SK-N-SH treated with all-trans-retinoic acid at 6 μM for 48 hours (cell line): ENCODE data around the gene KLHL20.

Experiments
- ATAC-seq: fragments of 200-7000 bp; cut with Tn5 transposase; 3 replicates; pipeline ENCODE4 v1.9.1; 2020; ENCODE audit warnings: mild to moderate bottlenecking, moderate library complexity
- ARNTL ChIP-seq: fragments of 450-650 bp; formaldehyde crosslinking; IDR thresholded peaks from 2 replicates; pipeline ENCODE4 v1.5.0; 2020; ENCODE audit warnings: low read depth, mild to moderate bottlenecking, moderate library complexity, borderline replicate concordance
- BACH2 ChIP-seq: fragments of 250-450 bp; sonication (Bioruptor Pico); IDR thresholded peaks from 2 replicates; pipeline ENCODE4 v1.9.0; 2021; ENCODE audit warnings: mild to moderate bottlenecking, borderline replicate concordance
- CSDC2 ChIP-seq: fragments of 250-450 bp; sonication (Bioruptor Pico); IDR thresholded peaks from 2 replicates; pipeline ENCODE4 v1.5.0; 2020; ENCODE audit warnings: mild to moderate bottlenecking, moderate library complexity
- RARB ChIP-seq: fragments of 250-450 bp; sonication (Bioruptor Pico); IDR thresholded peaks from 2 replicates; pipeline ENCODE4 v1.8.0; 2021; ENCODE audit warnings: mild to moderate bottlenecking, moderate library complexity
- SNAI2 ChIP-seq: fragments of 250-450 bp; sonication (Bioruptor Pico); IDR thresholded peaks from 2 replicates; pipeline ENCODE4 v1.5.0; 2020; ENCODE audit warnings: mild to moderate bottlenecking, moderate library complexity
- TOX ChIP-seq: fragments of 250-450 bp; sonication (Bioruptor Pico); IDR thresholded peaks from 2 replicates; pipeline ENCODE4 v1.8.0; 2021; ENCODE audit warnings: mild to moderate bottlenecking, moderate library complexity, borderline replicate concordance
- ZFP3 ChIP-seq: fragments of 250-450 bp; sonication (Bioruptor Pico); IDR thresholded peaks from 2 replicates; pipeline ENCODE4 v1.5.0; 2020; ENCODE audit warnings: mild to moderate bottlenecking, moderate library complexity
- ZFP30 ChIP-seq: fragments of 450-650 bp; formaldehyde crosslinking; IDR thresholded peaks from 2 replicates; pipeline ENCODE4 v1.5.0; 2022; ENCODE audit warnings: mild to moderate bottlenecking, moderate library complexity
- ZNF8 ChIP-seq: fragments of 450-650 bp; formaldehyde crosslinking; IDR thresholded peaks from 2 replicates; pipeline ENCODE4 v1.5.0; 2020; ENCODE audit warnings: mild to moderate bottlenecking, moderate library complexity
- TF ChIP-seq, protein P1 (sequence below): fragments of 250-450 bp; sonication (Bioruptor Pico); IDR thresholded peaks from 2 replicates; pipeline ENCODE4 v1.5.1; 2021; ENCODE audit warnings: mild to moderate bottlenecking, moderate library complexity
- TF ChIP-seq, protein P2 (sequence below): fragments of 250-450 bp; sonication (Bioruptor Pico); IDR thresholded peaks from 2 replicates; pipeline ENCODE4 v1.8.0; 2021; ENCODE audit warnings: low read depth, mild to moderate bottlenecking, moderate library complexity, borderline replicate concordance
- TF ChIP-seq, protein P3 (sequence below): fragments of 250-450 bp; sonication (Bioruptor Pico); IDR thresholded peaks from 2 replicates; pipeline ENCODE4 v1.8.0; 2020; ENCODE audit warnings: mild to moderate bottlenecking, moderate library complexity, borderline replicate concordance

The KLHL20 gene

GRCh38 chr1:173827611-173828010 lies 112.8 kb downstream of the KLHL20 start (continued):
- TF ChIP-seq, protein P1, sequence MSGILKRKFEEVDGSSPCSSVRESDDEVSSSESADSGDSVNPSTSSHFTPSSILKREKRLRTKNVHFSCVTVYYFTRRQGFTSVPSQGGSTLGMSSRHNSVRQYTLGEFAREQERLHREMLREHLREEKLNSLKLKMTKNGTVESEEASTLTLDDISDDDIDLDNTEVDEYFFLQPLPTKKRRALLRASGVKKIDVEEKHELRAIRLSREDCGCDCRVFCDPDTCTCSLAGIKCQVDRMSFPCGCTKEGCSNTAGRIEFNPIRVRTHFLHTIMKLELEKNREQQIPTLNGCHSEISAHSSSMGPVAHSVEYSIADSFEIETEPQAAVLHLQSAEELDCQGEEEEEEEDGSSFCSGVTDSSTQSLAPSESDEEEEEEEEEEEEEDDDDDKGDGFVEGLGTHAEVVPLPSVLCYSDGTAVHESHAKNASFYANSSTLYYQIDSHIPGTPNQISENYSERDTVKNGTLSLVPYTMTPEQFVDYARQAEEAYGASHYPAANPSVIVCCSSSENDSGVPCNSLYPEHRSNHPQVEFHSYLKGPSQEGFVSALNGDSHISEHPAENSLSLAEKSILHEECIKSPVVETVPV (CRISPR knock-in tag) = no peak
- TF ChIP-seq ZFP30 (CRISPR knock-in tag) (no peak), ARNTL (CRISPR knock-in tag) (no peak), ZNF8 (no peak), ZFP3 (CRISPR knock-in tag) (no peak)
- TF ChIP-seq, all 23 proteins: peak for 0

DNA sequence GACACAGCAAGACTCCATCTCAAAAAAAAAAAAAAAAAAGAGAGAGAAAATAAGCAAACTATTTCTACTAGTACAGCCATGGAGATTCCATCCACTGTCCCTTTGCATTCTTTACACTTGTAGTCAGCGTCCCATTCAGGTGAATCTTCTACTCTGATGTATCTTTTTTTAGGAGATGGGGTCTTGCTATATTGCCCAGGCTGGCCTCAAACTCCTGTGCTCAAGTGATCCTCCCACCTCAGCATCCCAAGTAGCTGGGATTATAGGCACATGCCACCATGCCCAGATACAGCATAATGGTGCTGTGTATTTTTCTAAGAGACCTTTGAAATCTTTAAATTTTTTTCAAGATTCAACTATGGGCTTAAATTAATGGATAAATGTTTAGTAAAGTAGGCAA lies 118.0 kb downstream of the KLHL20 start:
- TF ChIP-seq, protein P2, sequence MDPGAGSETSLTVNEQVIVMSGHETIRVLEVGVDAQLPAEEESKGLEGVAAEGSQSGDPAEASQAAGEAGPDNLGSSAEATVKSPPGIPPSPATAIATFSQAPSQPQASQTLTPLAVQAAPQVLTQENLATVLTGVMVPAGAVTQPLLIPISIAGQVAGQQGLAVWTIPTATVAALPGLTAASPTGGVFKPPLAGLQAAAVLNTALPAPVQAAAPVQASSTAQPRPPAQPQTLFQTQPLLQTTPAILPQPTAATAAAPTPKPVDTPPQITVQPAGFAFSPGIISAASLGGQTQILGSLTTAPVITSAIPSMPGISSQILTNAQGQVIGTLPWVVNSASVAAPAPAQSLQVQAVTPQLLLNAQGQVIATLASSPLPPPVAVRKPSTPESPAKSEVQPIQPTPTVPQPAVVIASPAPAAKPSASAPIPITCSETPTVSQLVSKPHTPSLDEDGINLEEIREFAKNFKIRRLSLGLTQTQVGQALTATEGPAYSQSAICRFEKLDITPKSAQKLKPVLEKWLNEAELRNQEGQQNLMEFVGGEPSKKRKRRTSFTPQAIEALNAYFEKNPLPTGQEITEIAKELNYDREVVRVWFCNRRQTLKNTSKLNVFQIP (CRISPR knock-in tag) = no peak
- TF ChIP-seq, protein P3, sequence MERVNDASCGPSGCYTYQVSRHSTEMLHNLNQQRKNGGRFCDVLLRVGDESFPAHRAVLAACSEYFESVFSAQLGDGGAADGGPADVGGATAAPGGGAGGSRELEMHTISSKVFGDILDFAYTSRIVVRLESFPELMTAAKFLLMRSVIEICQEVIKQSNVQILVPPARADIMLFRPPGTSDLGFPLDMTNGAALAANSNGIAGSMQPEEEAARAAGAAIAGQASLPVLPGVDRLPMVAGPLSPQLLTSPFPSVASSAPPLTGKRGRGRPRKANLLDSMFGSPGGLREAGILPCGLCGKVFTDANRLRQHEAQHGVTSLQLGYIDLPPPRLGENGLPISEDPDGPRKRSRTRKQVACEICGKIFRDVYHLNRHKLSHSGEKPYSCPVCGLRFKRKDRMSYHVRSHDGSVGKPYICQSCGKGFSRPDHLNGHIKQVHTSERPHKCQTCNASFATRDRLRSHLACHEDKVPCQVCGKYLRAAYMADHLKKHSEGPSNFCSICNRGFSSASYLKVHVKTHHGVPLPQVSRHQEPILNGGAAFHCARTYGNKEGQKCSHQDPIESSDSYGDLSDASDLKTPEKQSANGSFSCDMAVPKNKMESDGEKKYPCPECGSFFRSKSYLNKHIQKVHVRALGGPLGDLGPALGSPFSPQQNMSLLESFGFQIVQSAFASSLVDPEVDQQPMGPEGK (CRISPR knock-in tag) = no peak
- no peak for TF ChIP-seq ZFP30 (CRISPR knock-in tag)
- no peak for TF ChIP-seq ARNTL (CRISPR knock-in tag)
- no peak for TF ChIP-seq TOX (CRISPR knock-in tag)
- no peak for TF ChIP-seq RARB
- no peak for TF ChIP-seq CSDC2 (CRISPR knock-in tag)
- TF ChIP-seq BACH2 = no peak
- TF ChIP-seq SNAI2 (CRISPR knock-in tag) = no peak
- TF ChIP-seq, all 23 proteins: peak for 0
- ATAC-seq = no peak
